DMS79 treated with DMSO at 0.1 percent for 48 hours (cell line): Measurements from ENCODE around the gene THSD4.

Experiments used
- DNase-seq: peaks from one replicate; lab custom pipeline; 2025; lab: John Stamatoyannopoulos, UW

THSD4 gene

DNA sequence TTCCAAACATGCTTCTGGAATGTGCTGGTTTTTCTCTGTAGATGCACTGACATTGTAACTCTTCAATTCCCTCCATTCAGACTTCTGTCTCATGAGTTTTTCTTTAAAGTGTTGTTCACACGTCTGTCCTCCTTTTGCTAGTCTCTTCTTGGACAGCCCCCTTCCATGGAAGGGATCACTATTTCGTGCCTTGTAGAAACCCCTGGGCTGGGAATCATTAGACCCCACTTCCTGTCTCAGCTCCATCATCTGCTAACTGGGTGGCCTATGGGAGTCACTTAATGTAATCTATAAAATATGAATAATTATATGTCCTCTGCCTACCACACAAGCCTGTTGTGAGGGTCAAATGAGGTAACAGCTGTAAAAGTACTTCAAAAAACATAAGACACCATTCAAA is 110.6 kb downstream of the THSD4 start:
- DNase-seq: no peak

DNA sequence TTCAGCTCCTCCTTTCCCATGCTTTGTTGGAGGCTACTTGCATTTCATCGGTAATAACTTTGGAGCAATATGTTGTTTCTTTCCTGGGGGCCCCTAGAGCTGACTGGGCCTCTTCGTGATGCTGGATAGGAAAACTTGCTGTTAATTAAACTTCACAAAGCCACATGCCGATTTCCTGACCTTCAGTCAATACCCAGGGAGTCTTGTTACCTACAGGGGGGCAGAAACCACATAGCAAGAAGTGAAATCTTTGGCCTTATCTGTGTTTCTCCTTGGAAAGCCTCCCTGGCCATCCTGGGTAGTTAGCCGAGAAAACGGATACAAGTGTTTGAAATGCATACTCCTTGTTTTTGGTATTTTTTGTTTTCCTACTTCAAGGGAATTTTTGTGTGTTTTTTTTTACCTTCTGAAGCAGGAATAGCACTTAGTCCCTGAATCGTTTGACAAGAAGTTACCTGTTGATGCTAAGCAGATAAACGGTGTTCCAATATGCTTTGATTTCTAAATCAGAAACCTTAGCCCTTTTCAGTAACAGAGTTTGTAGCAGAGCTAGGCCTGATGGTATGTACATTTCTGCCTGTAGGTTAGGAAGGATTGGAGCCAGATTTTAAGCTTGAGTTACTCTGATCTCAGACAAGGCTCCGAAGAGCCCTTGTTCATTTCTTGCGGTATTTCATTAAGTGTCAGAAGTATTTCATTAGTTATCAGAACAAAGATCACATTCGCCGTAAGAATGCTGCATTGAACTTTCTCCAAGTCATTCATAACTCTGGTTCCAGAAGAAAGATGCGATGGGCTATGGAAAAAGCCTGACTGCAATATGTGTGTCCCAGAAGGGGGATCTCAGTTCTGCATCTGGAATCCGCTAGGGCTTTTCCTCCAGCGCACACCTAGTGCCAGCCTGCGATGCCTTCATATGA is 111.5 kb downstream of the THSD4 start:
- DNase-seq: no peak

DNA sequence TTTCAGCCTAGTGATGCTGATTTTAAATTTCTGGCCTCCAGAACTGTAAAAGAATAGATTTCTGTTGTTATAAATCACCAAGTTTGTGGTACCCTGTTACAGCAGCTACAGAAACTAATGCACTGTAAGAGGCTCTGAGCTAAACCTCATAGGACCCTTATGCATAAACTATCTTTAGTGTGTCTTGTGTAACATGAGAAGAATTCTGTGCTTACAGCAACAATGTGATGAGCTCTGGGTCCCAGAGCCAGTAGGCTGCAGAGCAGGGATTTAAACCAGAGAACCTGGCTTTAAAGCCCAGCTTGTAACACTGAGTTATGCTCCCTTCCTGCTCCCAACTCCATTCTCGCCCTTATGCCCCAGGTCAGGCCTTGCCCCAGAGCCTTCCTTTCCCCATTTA is 113.1 kb downstream of the THSD4 start:
- no peak for DNase-seq

DNA sequence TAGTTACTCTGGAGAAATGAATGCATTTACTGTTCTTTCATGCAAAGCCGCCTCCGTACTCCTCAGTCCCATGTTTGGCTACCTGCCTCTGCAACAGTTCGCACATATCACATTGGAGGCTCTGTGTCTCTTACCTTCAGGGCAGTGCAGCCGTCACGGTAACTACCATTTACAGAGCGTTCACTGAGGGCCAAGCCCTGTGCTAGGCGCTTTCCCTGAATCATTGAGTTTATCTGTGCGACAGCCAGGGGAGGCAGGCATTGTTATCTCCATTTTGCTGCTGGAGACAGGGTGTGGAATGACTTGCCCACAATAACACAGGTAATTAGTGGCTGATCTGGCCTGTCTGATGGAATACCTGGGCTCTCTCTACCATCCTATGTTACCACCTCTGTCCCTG is 115.0 kb downstream of the THSD4 start:
- DNase-seq: no peak

DNA sequence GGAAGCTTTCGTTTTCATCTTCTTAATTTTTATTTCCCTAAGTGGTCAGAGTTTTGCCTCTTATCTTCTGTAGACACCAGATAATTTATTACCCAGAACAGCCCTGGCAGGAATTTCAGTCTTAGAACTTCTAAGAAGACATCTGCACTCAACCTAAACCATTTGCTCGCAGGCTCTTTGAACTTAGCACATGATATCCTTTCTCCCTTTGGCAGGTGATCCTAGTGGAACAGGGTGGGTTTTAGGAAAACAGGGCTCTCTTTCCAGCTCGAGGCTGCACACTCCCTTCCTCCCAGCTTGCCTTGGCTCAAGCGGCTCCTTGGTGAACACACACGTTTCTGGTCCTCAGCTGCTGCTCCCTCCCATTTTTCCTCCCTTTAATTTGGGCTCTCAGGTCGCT is 116.5 kb downstream of the THSD4 start:
- no peak for DNase-seq

DNA sequence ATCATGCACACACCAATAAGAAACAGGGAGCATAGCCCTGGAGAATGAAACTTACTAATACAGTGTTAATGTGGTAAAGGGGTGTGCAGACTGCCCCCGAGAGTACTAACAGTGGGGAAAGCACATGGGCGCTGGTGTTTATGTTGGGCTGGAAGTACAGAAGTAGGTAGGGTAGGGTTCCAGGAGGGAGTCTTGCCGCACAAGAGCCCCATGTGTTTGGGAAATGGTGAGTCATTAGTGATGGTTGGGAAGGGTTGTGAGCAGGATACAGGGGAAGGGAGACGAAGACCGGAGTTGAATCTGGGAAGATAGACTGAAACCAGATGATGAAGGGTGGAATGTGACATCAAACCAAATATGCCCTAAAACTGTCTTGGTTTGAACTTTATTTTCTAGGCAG is 117.1 kb downstream of the THSD4 start:
- no peak for DNase-seq

DNA sequence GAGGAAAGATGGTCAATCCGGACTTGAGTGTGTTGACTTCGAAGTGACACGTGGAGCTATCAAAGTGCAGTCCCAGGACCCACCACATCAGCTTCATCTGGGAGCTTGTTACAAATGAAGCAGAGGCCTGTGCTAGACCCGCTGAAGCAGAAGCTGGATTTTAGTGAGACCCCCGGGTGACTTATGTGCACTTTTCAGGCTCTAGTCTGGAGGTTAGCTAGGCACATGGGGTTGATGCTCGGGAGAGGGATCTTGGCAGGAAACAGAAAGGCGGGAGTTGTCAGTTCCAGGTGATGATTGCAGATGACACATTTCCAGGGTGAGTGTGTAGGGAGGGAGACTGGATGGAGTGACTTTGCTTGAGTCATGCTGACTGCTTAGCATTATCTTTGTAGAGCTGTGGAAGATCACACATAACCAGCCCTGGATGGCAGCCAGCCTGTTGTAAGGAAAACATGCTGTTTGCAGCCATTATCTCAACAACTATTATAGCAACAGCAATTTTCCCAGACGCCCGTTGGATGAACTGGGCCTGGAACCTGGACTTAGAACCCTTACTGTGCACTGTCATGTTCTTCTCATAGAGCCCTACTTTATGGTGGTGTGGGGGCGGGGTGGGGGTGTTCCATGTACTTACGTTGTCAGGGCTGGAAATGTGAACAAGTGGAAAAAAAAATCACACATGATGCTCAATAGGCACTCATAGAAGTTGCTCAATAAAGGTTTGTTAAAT is 122.4 kb downstream of the THSD4 start:
- DNase-seq: no peak

DNA sequence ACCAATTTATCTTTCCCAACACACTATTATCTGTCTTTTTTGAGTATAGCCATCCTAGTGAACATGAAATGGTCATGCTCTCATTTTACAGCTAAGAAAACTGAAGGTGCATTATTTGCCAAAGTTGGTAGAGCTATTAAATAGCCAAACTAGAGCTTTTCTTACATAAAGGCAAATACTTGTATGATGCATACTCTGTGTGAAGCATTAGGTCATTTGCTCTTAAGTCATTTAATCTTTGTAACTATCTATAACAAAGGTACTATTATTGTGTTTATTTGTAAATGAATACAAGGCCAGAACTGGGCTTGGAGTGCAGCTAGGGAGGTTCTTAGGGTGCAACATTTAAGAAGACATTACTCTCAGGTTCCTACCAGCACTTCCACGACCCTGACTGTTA is 123.7 kb downstream of the THSD4 start:
- no peak for DNase-seq

DNA sequence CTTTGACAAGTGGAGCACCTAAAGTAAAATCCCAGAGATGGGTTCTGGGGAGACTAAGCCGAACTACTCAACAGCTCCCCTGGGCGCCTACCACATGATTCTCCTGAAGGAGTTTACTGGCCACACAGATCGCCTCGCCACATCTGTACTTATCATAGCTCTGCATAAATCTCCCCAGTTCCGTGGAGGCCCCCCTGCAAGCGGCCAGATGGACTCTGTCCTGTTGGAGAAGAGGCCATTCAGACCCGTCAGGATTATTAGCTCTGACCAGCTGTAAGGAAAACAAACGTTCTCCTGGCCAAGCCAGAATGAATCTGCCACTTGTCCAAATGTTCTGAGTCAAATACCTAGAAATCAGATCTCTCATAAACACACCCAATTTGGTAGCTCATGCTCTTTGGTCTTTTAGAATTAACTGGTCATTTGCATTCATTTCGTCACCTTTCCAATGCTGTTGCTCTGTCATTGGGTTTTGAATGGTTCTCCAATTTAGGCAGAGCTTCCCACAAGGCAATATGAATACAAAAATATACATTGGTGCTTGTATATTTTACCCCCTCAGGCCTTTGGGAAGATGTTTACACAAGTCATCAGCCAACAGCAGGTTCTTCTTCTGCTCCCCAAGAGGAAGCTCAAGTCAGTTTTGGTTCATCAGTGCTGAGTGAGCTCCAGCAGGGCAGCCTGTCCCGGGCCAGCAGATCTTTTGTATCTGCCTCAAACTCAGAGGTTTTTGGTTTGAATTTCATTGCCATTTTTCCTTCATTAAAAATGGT is 124.5 kb downstream of the THSD4 start:
- no peak for DNase-seq

DNA sequence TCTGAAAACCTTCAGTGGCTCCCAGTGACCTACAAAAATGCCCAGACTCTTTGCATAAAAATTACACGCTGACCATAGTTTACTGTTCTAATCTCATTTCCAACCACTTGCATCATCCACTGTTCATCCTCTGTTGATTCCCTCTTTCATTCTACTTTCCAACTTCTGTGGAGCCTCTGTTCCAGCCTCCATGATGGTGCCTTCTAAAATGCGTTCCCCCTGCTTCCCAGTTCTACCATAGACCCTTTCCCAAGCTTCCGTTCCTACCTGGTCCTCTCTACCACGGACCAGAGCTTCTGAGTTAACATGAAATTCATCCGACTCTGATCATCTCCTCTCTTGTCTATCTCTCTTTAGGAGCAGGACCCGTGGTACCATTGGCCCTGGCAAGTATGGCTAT is 127.0 kb downstream of the THSD4 start:
- no peak for DNase-seq

DNA sequence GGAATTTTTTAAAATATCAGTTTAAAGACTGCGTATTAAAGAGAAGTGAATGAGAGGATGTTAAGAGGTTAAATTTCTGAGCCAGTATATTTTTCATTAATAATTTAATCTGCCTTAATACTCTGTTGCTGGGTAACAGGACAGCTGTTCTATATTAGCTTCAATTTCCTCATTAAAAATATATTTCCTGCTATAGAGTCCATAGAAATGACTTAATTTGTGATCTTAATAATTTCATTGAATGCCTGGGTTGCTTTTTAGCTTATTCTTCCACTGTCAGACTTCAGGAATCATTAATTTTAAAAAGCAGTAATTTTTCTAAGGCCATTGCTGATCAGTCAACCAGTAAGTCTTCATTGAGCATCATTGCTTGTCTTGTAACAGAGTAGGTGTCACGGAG is 129.0 kb downstream of the THSD4 start:
- no peak for DNase-seq

DNA sequence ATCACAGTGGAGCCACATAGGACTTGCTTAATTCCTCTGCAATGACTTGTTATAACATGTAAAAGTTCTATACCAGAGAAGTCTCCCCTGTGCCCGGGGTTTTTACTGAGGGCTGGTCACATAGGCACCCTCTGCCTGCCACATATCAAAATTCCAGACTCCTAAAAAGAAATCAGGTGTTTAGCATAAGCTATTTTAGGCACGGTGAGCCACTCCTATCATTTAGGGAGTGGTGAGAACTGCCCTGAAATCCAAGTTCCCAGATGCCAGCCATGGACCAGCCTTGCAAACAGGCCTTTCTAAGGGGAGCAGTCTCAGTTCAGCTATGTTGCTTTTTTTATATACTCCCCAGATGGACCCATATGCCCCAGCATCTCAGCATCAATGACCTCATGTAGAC is 130.3 kb downstream of the THSD4 start:
- DNase-seq: no peak

DNA sequence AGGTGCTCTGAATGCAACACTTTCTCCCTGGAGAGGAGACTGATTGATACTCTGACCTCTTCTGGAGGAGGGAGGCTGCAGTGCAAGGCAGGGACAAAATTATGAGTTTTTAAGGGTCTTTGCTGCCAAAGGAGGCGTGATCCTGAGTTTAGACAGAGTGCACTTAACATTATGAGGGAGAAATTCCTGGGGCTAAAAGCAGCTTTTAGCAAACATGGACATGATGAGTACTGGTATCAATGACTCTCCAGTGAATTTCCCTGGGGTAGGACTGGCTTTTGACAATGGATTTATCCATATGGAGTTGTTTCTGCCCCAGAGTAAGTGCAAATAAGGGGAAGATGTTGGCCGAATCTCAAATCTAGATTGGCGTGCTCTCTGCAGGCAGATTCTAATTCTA is 133.1 kb downstream of the THSD4 start:
- DNase-seq: no peak

DNA sequence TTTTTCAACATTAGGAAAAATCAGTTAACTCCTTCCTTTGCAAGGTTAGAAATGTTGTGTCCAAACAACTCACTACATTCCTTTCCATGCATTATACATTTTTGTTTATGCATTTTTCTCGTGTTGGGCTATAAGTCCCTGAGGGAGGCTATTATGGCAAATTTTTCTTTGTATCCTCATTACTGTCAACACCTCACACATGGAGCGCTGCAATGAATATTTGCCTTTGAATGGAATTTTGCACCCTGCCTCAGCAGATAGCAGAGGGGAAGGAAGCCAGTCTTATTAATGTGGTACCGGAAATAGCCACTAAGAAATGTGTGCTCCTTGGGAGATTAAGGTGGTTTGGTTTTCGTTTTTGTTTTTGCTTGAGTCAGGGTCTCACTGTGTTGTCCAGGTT is 134.7 kb downstream of the THSD4 start:
- no peak for DNase-seq

DNA sequence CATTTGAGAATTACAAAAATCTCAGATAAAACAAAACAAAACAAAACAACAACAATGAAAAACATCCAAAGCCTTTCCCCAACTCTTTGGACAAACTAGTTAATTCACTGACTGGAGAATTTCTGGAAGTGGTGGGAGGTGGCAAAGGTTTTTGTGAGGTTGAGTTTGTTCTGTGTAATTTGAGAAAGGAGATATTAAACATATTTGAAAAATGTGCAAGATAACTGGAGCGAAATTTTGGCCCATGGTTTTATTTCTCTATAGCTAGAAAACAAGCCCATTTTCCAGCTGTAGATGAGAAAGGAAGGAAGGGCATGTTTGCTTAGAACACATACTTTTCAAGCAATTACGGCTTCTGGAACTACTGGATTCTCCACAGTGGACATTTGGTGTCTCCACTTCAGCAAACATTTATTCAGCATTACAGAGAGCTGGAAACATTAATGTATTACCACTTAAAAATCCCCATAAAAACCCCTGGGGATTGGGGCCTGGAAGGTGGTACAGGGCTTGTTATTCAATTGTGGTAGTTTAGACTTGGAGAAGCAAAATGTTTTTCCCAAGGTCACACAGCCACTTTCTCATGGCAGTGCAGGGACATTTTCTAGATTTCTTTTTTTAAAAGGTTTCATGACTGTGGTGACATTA is 135.8 kb downstream of the THSD4 start:
- no peak for DNase-seq

DNA sequence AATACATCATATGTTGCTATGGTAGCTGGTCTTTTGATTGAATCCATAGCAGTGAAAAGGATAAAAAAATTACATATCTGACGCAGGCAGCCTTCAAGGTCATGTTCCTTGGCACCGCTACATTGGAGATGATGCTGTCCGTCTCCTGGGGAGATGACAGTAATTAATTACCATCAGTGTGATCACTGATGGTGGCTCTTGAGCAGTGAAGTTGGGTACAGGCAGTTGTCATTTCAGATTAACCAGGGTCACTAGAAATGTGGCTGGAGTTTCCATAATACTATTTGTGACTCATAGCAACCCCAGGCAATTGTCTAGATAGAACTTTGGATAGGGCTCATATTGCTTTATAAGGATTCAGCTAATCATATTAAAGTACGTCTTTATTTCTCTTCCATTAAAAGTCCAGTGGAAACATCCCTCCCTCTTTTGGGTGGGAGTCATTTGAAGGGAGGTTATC is 136.3 kb downstream of the THSD4 start:
- DNase-seq: no peak

DNA sequence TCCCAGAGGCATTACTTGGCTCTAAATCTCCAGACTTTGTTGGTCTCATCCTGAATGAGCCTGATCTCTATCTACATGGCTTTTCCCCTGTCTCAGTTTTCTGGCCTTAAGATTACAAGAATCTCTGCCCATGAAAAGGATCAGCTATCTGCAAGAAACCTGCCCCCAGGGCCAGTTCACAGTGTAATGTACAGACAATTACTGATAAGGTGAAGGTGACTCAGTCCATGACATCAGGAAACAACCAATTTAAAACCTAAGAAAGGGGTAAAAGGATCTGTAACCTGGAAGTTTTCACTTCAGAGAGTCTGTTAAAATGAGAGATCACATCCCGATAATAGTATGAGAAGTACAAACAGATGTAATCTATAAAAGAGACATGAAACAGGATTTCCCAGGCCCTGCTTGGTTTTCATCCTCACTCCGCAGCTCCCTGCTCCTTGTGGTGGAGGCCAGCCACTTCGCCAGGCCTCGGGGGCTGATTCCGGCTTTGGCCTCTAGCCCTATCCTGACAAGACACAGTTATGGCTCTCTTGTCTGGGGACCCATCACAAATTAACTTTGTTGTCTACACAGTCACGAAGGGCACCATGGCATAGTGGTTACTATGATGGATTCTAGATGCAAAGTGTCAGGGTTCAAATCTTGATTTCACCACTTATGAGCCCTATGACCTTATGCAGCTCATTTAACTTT is 136.9 kb downstream of the THSD4 start:
- DNase-seq: no peak

DNA sequence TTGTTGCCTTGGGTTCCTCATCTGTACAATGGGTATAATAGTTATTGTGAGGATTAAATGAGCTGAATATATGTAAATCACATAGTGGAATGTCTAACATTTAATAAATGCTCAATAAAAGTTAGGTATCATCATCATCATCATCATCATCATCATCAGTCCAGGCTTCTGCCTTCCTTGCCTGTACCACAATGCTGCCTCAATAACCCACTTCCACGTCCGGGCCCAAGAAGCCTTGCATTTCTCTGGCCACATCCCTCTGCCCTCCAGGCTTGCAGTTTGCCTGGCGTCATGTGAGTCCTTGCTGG is 137.4 kb downstream of the THSD4 start:
- DNase-seq: no peak

DNA sequence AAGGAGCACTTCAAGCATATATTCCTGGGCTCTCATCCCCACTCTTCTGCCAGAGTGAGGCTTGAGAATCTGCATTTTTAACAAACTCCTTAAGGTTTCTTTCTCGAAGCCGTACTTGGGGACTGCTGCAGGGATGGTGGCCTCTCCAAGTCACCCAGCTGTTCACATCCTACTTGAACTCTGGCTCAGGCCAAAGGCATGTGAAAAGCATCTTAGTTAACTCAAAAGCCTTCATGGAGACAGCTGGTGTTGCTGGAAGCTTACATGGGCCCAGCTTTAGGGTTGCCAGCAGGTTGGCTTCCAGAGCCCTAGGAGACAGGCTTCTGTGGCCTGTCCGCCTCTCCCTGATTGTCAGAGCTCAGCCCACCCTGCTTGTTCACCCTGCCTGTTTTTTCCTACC is 139.2 kb downstream of the THSD4 start:
- DNase-seq: no peak

DNA sequence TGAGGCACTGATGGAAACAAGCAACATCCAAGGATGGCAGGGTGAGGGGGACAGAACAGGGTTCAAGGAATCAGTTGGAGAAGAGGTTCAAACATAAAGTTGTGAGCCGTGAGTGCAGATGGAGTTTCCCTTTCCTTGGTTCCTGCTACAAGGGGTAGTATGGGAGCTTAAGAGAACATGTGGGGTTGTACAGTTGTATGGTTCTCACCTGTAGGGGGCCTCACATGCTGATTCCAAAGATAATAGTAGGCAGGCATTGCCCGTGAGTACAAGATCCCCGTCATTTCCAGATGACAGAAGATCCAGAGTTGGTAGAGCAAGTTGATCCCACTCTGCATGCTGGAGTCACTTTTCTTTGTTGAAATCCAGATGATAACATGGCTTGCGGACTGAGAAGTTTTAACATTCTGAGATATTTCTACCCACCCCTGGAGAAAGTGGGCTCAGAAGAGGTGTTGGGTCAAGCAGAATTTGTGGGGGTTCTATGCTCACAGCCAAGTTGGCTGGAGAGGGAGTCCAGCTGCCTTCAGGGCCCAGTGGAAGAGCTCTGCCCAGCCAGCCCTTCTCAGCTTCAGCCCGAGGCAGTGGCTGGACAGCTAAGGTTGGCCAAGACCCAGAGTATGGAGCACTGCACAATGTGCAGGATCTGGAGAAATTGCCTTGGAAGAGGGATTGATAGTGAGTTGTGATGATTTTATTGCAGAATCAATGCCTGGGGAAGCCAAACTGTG is 141.8 kb downstream of the THSD4 start:
- no peak for DNase-seq

DNA sequence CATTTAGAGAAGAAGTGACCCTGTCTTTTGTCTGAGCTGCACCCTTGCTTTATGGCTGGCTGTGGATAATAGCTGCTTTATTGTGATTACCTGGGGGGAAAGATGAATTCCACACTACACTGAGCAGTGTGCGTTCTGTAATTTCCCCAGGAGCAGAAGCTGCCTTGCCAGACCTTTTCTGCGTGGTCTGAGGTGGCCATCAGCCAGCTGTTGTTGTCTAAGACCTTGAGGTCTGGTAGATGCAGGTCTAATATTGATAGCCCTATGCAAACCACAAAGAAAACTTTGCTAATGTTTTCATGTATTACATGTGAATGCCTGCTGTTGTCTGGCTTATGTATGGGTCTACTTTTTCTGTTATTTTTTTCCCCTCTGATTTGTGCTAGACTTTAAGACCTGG is 144.6 kb downstream of the THSD4 start:
- no peak for DNase-seq
